ENCODE results near the gene STK17A.

STK17A gene

GRCh38 chr7:43632746-43633145 is 49.8 kb downstream of the STK17A start:
- Histone ChIP-seq H4K20me1 (ENCODE audit: insufficient read depth, low read length, poor library complexity, severe bottlenecking) (peaks cover 8% of the 10 kb centered on the region), H3K4me3 (ENCODE audit: low read length, poor library complexity, severe bottlenecking) (no peak overlapping the region), H3K79me2 (ENCODE audit: insufficient read depth, low read length) (peaks cover 4% of the 10 kb centered on the region; the same call in 1 of the 2 replicates), H3K36me3 (ENCODE audit: insufficient read depth, low read length) (peaks cover 72% of the 10 kb centered on the region; the same call in 1 of the 2 replicates), H3K9me2 (replicated peaks; ENCODE audit: low read depth, low read length) (no peaks in the 10 kb centered on the region), H3K27me3 (ENCODE audit: insufficient read depth, low read length, poor library complexity, severe bottlenecking) (no peaks in the 10 kb centered on the region), H3K9me3 (ENCODE audit: insufficient read depth, low read depth, low read length) (no peaks in the 10 kb centered on the region), H3K4me2 (ENCODE audit: low read depth, low read length, poor library complexity, severe bottlenecking) (no peak overlapping the region), H2AFZ (ENCODE audit: low read length) (no peak overlapping the region), H3K9ac (ENCODE audit: low read depth, low read length, poor library complexity, severe bottlenecking) (no peak overlapping the region), H3K4me1 (ENCODE audit: insufficient read depth, low read length, poor library complexity, severe bottlenecking) (peaks cover 9% of the 10 kb centered on the region), H3F3A (ENCODE audit: low read depth) (peaks cover 6% of the 10 kb centered on the region; the same call in 1 of the 2 replicates)
- no peak for TF ChIP-seq CTCF (conservative IDR thresholded peaks at IDR 0.05; ENCODE audit: low read length)
- TF ChIP-seq EZH2phosphoT487 (IDR thresholded peaks at IDR 0.05; ENCODE audit: borderline replicate concordance), result no peak

- Histone ChIP-seq H3K9me3 (ENCODE audit: insufficient read depth, low read depth, low read length) (no peaks in the 10 kb centered on the region), H3K27me3 (ENCODE audit: insufficient read depth, low read length, poor library complexity, severe bottlenecking) (no peaks in the 10 kb centered on the region), H4K20me1 (ENCODE audit: insufficient read depth, low read length, poor library complexity, severe bottlenecking) (peaks cover 10% of the 10 kb centered on the region), H3K9me2 (replicated peaks; ENCODE audit: low read depth, low read length) (no peaks in the 10 kb centered on the region), H3K9ac (ENCODE audit: low read depth, low read length, poor library complexity, severe bottlenecking) (no peak overlapping the region), H3K4me2 (ENCODE audit: low read depth, low read length, poor library complexity, severe bottlenecking) (no peak overlapping the region), H2AFZ (ENCODE audit: low read length) (no peak overlapping the region), H3K4me1 (ENCODE audit: insufficient read depth, low read length, poor library complexity, severe bottlenecking) (peaks cover 16% of the 10 kb centered on the region), H3K4me3 (ENCODE audit: low read length, poor library complexity, severe bottlenecking) (no peak overlapping the region), H3K36me3 (ENCODE audit: insufficient read depth, low read length) (peaks cover 73% of the 10 kb centered on the region), H3F3A (ENCODE audit: low read depth) (peaks cover 10% of the 10 kb centered on the region; the same call in 1 of the 2 replicates), H3K79me2 (ENCODE audit: insufficient read depth, low read length) (peaks cover 4% of the 10 kb centered on the region; the same call in 1 of the 2 replicates)
- no peak for TF ChIP-seq CTCF (conservative IDR thresholded peaks at IDR 0.05; ENCODE audit: low read length)
- no peak for TF ChIP-seq EZH2phosphoT487 (IDR thresholded peaks at IDR 0.05; ENCODE audit: borderline replicate concordance)
Measured at GRCh38 chr7:43634384-43634783, 51.5 kb downstream of the STK17A start.

GRCh38 chr7:43636093-43636492 is 53.2 kb downstream of the STK17A start:
- Histone ChIP-seq H3K4me3 (ENCODE audit: low read length, poor library complexity, severe bottlenecking) (no peak overlapping the region), H4K20me1 (ENCODE audit: insufficient read depth, low read length, poor library complexity, severe bottlenecking) (peaks cover 13% of the 10 kb centered on the region), H3K79me2 (ENCODE audit: insufficient read depth, low read length) (no peaks in the 10 kb centered on the region), H3K4me2 (ENCODE audit: low read depth, low read length, poor library complexity, severe bottlenecking) (no peak overlapping the region), H3K4me1 (ENCODE audit: insufficient read depth, low read length, poor library complexity, severe bottlenecking) (peaks cover 16% of the 10 kb centered on the region), H3K9ac (ENCODE audit: low read depth, low read length, poor library complexity, severe bottlenecking) (no peak overlapping the region), H3F3A (ENCODE audit: low read depth) (peaks cover 10% of the 10 kb centered on the region; the same call in 1 of the 2 replicates), H3K9me2 (replicated peaks; ENCODE audit: low read depth, low read length) (no peaks in the 10 kb centered on the region), H3K36me3 (ENCODE audit: insufficient read depth, low read length) (peaks cover 77% of the 10 kb centered on the region), H3K27me3 (ENCODE audit: insufficient read depth, low read length, poor library complexity, severe bottlenecking) (no peaks in the 10 kb centered on the region), H2AFZ (ENCODE audit: low read length) (no peak overlapping the region), H3K9me3 (ENCODE audit: insufficient read depth, low read depth, low read length) (no peaks in the 10 kb centered on the region)
- TF ChIP-seq CTCF (conservative IDR thresholded peaks at IDR 0.05; ENCODE audit: low read length), result no peak
- TF ChIP-seq EZH2phosphoT487 (IDR thresholded peaks at IDR 0.05; ENCODE audit: borderline replicate concordance), result no peak
